ENCODE measurements around the gene SNAP47. TPM values are rescaled to one million over a fixed set of nuclear protein-coding genes. Genes with fewer than 3 reads are reported as not detected.

SNAP47 gene
- total RNA-seq, 1 donor: 51.4 TPM

GRCh38 chr1:227765261-227766014 is 30.2 kb downstream of the SNAP47 start:
- peaks cover 61% of the 10 kb centered on the region for H4K20me1 ChIP-seq (ENCODE audit: insufficient read depth, low read length)
- H3K36me3 ChIP-seq (ENCODE audit: insufficient read depth, low read length): peaks cover 33% of the 10 kb centered on the region
- H3K79me2 ChIP-seq (ENCODE audit: insufficient read depth, low read length): peaks cover 29% of the 10 kb centered on the region
- no peak overlapping the region for H3K27ac ChIP-seq (ENCODE audit: low read depth, low read length)
- peak; percentile 73 for DNase-seq (ENCODE audit: insufficient read length, low spot score, missing footprints)
- H3K9me3 ChIP-seq (ENCODE audit: low read depth, low read length): no peaks in the 10 kb centered on the region
- no peak overlapping the region for H3K4me3 ChIP-seq (ENCODE audit: insufficient read depth, low read length)
- H3K4me2 ChIP-seq (ENCODE audit: insufficient read depth, low read length): no peak overlapping the region
- TF ChIP-seq CTCF (IDR thresholded peaks at IDR 0.05; ENCODE audit: extremely low read depth, low read depth, low read length): no peak
- no peaks in the 10 kb centered on the region for H3K27me3 ChIP-seq (ENCODE audit: insufficient read depth, low read length)
- H2AFZ ChIP-seq (ENCODE audit: low read length): no peak overlapping the region
- peaks cover 21% of the 10 kb centered on the region for H3K4me1 ChIP-seq (ENCODE audit: insufficient read depth, low read length)

GRCh38 chr1:227766015-227766634 is 30.9 kb downstream of the SNAP47 start:
- peaks cover 32% of the 10 kb centered on the region for H3K36me3 ChIP-seq (ENCODE audit: insufficient read depth, low read length)
- H3K4me2 ChIP-seq (ENCODE audit: insufficient read depth, low read length): no peak overlapping the region
- peak; percentile 32 for DNase-seq (ENCODE audit: insufficient read length, low spot score, missing footprints)
- H3K27me3 ChIP-seq (ENCODE audit: insufficient read depth, low read length): no peaks in the 10 kb centered on the region
- H3K4me3 ChIP-seq (ENCODE audit: insufficient read depth, low read length): no peak overlapping the region
- no peak for TF ChIP-seq CTCF (IDR thresholded peaks at IDR 0.05; ENCODE audit: extremely low read depth, low read depth, low read length)
- peaks cover 23% of the 10 kb centered on the region for H3K79me2 ChIP-seq (ENCODE audit: insufficient read depth, low read length)
- H2AFZ ChIP-seq (ENCODE audit: low read length): no peak overlapping the region
- no peaks in the 10 kb centered on the region for H3K9me3 ChIP-seq (ENCODE audit: low read depth, low read length)
- H4K20me1 ChIP-seq (ENCODE audit: insufficient read depth, low read length): peaks cover 56% of the 10 kb centered on the region
- no peak overlapping the region for H3K27ac ChIP-seq (ENCODE audit: low read depth, low read length)
- H3K4me1 ChIP-seq (ENCODE audit: insufficient read depth, low read length): peaks cover 21% of the 10 kb centered on the region

- peak; percentile 44 for DNase-seq (ENCODE audit: insufficient read length, low spot score, missing footprints)
- Histone ChIP-seq H3K27me3 (ENCODE audit: insufficient read depth, low read length) (no peaks in the 10 kb centered on the region), H3K4me3 (ENCODE audit: insufficient read depth, low read length) (no peak overlapping the region), H3K4me2 (ENCODE audit: insufficient read depth, low read length) (no peak overlapping the region), H3K4me1 (ENCODE audit: insufficient read depth, low read length) (peaks cover 21% of the 10 kb centered on the region), H2AFZ (ENCODE audit: low read length) (no peak overlapping the region), H3K27ac (ENCODE audit: low read depth, low read length) (no peak overlapping the region), H3K79me2 (ENCODE audit: insufficient read depth, low read length) (peaks cover 17% of the 10 kb centered on the region), H4K20me1 (ENCODE audit: insufficient read depth, low read length) (peaks cover 49% of the 10 kb centered on the region), H3K9me3 (ENCODE audit: low read depth, low read length) (no peaks in the 10 kb centered on the region), H3K36me3 (ENCODE audit: insufficient read depth, low read length) (peaks cover 26% of the 10 kb centered on the region)
- no peak for TF ChIP-seq CTCF (IDR thresholded peaks at IDR 0.05; ENCODE audit: extremely low read depth, low read depth, low read length)
These were observed 31.5 kb downstream of the SNAP47 start for GRCh38 chr1:227766653-227767277.

Data from osteoblast (primary cell).